ENCODE data around the gene TTC39B.

Gene TTC39B

DNA sequence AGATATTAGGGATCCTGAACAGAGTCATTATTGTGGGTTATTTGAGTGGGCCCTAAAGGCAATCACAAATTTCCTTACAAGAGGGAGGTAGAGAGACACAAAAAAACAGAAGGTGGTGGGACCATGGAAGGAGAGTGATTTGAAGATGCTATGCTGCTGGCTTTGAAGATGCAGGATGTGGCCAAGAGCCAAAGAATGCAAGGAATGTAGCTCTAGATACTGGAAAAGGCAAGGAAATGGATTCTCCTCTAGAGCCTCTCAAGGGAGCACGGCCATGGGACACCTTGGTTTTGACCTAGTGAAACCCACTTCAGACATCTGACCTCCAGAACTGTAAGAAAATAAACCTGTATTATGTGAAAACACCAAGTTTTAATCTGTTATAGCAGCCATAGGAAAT lies 53.8 kb downstream of the TTC39B start:
- Histone ChIP-seq H3K36me3 (ENCODE audit: control insufficient read depth, insufficient read depth, low read length) (no peaks in the 10 kb centered on the region), H3K4me3 (replicated peaks; ENCODE audit: low read depth, low read length) (no peak overlapping the region), H3K27me3 (replicated peaks; ENCODE audit: control insufficient read depth, insufficient read depth, low read length) (no peaks in the 10 kb centered on the region)
- TF ChIP-seq CTCF (IDR thresholded peaks at IDR 0.05; ENCODE audit: insufficient read depth, low read length, poor library complexity, severe bottlenecking), result no peak
- no peak for DNase-seq (ENCODE audit: extremely low read depth, insufficient read length)

DNA sequence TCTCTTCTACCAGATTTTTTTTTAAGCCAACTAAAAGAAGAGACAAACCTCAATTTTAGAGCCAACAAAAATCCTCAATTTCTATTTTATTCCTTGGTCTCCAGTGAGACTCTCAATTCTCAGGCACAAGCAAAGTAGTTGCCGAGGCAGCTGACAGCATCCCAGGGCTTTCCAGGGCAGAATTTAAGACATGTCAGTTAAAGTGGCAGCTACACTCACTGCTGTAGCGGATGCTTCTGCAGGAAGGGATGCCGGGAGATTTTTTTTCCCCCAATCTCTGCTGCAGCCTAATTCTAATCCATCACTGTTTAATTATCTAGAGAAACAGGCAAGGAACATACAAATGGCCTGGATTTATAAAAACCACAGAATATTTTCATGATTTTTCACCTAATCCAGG lies 57.0 kb downstream of the TTC39B start:
- no peak for TF ChIP-seq CTCF (IDR thresholded peaks at IDR 0.05; ENCODE audit: insufficient read depth, low read length, poor library complexity, severe bottlenecking)
- no peak overlapping the region for H3K4me3 ChIP-seq (replicated peaks; ENCODE audit: low read depth, low read length)
- H3K27me3 ChIP-seq (replicated peaks; ENCODE audit: control insufficient read depth, insufficient read depth, low read length), result no peaks in the 10 kb centered on the region
- H3K36me3 ChIP-seq (ENCODE audit: control insufficient read depth, insufficient read depth, low read length), result no peaks in the 10 kb centered on the region
- DNase-seq (ENCODE audit: extremely low read depth, insufficient read length), result no peak

DNA sequence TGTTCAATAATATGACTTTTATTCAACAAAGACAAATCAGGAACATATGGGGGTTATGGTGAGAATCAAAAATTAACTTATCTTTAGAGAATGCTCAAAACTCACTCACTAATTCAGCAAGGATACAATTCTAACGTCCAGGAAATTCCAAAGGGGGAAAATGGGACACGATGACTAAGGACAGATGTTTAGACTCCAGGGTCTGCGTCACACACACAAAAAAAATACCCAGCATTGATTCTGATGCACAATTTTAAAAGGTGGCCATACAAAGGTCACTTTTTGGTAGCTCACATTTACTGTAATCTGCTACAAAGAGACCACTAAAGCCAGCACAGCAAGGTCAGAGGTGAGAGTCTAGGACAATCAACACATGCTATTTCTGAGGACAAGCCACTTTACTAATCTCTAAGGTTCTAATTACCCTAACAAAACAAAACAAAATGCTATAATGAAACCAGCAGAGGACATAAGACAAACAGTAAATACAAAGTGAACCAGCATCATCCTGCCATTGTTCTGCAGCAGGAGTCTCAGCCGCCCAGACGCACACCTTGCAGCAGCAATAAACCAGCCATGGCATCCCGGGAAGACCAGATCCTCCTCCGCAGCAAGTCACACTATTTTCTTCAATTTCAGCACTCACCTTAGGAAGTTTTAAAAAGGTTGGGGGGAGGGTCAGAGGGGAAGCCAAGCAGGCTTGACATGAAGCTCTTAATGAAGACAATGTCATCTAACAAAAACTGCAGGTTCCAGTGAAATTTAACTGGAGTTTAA lies 57.8 kb downstream of the TTC39B start:
- Histone ChIP-seq H3K27me3 (replicated peaks; ENCODE audit: control insufficient read depth, insufficient read depth, low read length) (no peaks in the 10 kb centered on the region), H3K36me3 (ENCODE audit: control insufficient read depth, insufficient read depth, low read length) (no peaks in the 10 kb centered on the region), H3K4me3 (replicated peaks; ENCODE audit: low read depth, low read length) (no peak overlapping the region)
- no peak for DNase-seq (ENCODE audit: extremely low read depth, insufficient read length)
- TF ChIP-seq CTCF (IDR thresholded peaks at IDR 0.05; ENCODE audit: insufficient read depth, low read length, poor library complexity, severe bottlenecking), result no peak

DNA sequence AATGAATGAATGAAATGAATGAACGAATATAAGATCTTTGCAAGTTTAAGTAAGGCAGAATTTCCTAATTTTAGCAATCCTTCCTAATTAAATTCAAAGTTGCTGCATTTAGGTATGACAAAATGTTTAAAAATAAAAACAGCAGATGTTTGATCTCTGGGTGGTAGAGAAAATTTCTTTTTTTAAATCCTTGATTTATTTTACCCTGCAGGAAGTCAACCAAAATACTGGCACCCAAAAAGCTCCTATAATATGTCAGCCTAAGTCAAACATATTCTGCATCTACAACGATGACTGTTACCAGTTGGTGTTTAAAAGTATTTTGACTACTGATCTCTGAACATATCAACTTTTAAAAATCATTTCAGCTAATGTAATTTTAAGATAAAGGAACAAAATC lies 58.4 kb downstream of the TTC39B start:
- no peak for TF ChIP-seq CTCF (IDR thresholded peaks at IDR 0.05; ENCODE audit: insufficient read depth, low read length, poor library complexity, severe bottlenecking)
- no peaks in the 10 kb centered on the region for H3K27me3 ChIP-seq (replicated peaks; ENCODE audit: control insufficient read depth, insufficient read depth, low read length)
- H3K4me3 ChIP-seq (replicated peaks; ENCODE audit: low read depth, low read length), result no peak overlapping the region
- no peak for DNase-seq (ENCODE audit: extremely low read depth, insufficient read length)
- no peaks in the 10 kb centered on the region for H3K36me3 ChIP-seq (ENCODE audit: control insufficient read depth, insufficient read depth, low read length)

DNA sequence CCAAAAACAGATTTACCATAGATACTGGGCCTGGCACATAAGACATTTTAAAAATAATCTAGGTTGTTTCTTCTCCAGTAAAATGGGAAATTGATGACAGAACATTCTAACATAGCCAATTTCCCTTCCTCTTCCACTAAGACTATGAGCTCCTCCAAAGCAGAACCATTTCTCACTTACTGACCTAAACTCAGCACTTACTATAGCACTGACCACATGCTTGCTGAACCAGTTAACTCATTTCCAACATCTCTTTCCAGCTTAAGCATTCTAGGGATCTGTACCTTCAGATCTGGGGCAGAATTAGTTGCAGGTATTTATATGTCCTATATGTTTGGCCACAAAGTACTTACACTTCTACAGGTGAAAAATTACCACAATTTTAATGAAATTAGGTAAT lies 58.9 kb downstream of the TTC39B start:
- H3K27me3 ChIP-seq (replicated peaks; ENCODE audit: control insufficient read depth, insufficient read depth, low read length), result no peaks in the 10 kb centered on the region
- no peak for TF ChIP-seq CTCF (IDR thresholded peaks at IDR 0.05; ENCODE audit: insufficient read depth, low read length, poor library complexity, severe bottlenecking)
- H3K36me3 ChIP-seq (ENCODE audit: control insufficient read depth, insufficient read depth, low read length), result no peaks in the 10 kb centered on the region
- H3K4me3 ChIP-seq (replicated peaks; ENCODE audit: low read depth, low read length), result no peak overlapping the region
- no peak for DNase-seq (ENCODE audit: extremely low read depth, insufficient read length)

- Histone ChIP-seq H3K27me3 (replicated peaks; ENCODE audit: control insufficient read depth, insufficient read depth, low read length) (no peaks in the 10 kb centered on the region), H3K36me3 (ENCODE audit: control insufficient read depth, insufficient read depth, low read length) (no peaks in the 10 kb centered on the region), H3K4me3 (replicated peaks; ENCODE audit: low read depth, low read length) (no peak overlapping the region)
- no peak for DNase-seq (ENCODE audit: extremely low read depth, insufficient read length)
- TF ChIP-seq CTCF (IDR thresholded peaks at IDR 0.05; ENCODE audit: insufficient read depth, low read length, poor library complexity, severe bottlenecking), result no peak
Measured at GRCh38 chr9:15246708-15247107, 60.3 kb downstream of the TTC39B start.

Data from GM06990 (cell line).